ENCODE results near the gene DEFB129. TPM values are rescaled to one million over a fixed set of nuclear protein-coding genes. Genes with fewer than 3 reads are reported as not detected.

Gene DEFB129, protein sequence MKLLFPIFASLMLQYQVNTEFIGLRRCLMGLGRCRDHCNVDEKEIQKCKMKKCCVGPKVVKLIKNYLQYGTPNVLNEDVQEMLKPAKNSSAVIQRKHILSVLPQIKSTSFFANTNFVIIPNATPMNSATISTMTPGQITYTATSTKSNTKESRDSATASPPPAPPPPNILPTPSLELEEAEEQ
- not detected in 2 replicates for total RNA-seq

DNA sequence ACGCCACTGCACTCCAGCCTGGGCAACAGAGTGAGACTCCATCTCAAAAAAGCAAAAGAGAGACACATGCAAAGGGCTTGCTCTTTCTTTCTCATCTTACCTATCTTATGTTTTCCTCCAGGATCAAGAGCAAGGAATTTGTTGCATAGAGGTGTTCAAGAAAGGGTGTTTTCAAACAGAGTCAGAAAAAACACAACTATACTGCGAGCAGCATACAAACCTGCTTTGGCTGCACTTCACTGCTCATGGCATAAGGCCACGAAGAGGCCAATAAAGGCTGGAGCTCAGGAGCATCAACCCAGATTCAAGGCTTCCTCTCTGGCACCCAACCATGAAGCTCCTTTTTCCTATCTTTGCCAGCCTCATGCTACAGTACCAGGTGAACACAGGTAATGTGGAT lies at the start of gene DEFB129:
Gene DEFB129 (plus strand): TSS at position 301 of the 400 bp plus-strand sequence. CDS start 31 bp downstream, at position 332.

DNA sequence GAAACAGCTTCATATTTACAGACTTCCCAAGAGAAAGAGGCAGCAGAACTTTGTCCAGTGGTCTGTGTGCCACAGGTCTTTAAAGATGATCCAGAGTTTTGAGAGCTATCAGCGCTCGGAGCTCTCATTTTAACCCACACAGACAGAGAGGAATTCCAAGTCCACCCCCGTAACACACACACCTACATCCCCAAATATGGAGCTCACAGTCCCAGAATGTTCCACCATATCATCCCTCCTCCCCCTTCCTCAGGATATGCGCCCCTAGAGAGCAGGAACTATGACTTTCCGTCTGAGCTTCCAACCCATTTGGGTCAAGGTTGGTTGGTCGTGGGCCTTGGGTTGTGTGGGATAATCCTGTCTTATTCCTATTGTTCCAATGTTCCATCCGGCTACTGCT lies 37.4 kb upstream of the DEFB129 start, which contains the start of gene DEFB128:
Gene DEFB128 (minus strand): TSS at position 101 of the 400 bp plus-strand sequence. CDS start 88 bp downstream, at position 13.

DNA sequence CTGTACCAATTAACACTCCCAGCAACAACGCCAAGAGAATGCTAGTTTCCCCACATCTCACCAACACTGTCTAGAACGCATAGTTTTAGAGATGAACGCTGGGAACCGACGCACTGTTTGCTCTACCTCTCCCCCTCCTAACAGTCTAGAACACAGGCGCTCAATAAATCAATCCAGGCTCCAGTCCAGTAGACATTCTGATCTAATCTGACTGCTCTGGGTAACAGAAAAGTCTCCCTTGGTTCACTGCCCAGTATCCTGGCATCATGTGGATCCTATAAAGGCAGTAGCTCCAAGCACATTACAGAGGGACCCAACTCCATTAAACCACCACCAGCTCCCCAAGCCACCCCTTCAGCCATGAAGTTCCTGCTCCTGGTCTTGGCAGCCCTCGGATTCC lies 30.4 kb downstream of the DEFB129 start, which contains the start of gene DEFB132:
Gene DEFB132 (plus strand): TSS at position 306 of the 400 bp plus-strand sequence. CDS start 55 bp downstream, at position 361.

Other genes starting within 250 kb of the DEFB129 start
- gene DEFB125, start 139.6 kb upstream of the DEFB129 start, total RNA-seq = not detected in 2 replicates
- gene DEFB126, start 84.7 kb upstream of the DEFB129 start, total RNA-seq = not detected in 2 replicates
- gene DEFB127, start 69.8 kb upstream of the DEFB129 start, total RNA-seq = not detected in 2 replicates
- gene DEFB128, start 37.5 kb upstream of the DEFB129 start, total RNA-seq = not detected in 2 replicates
- not detected in 2 replicates for gene DEFB132, start 30.5 kb downstream of the DEFB129 start, total RNA-seq
- gene C20orf96, start 63.5 kb downstream of the DEFB129 start, total RNA-seq = 2.7 and 12.9 TPM in 2 replicates
- gene ZCCHC3, start 70.3 kb downstream of the DEFB129 start, total RNA-seq = 17.6 and 27.9 TPM in 2 replicates
- 11.4 and 12.9 TPM in 2 replicates for gene SOX12, start 98.3 kb downstream of the DEFB129 start, total RNA-seq
- 66.2 and 69.4 TPM in 2 replicates for gene NRSN2, start 119.9 kb downstream of the DEFB129 start, total RNA-seq
- 34.2 and 202 TPM in 2 replicates for gene TRIB3, start 153.5 kb downstream of the DEFB129 start, total RNA-seq
- gene RBCK1, start 181.0 kb downstream of the DEFB129 start, total RNA-seq = 115 and 128 TPM in 2 replicates
- gene TBC1D20, start 235.3 kb downstream of the DEFB129 start, total RNA-seq = 27.2 and 32.7 TPM in 2 replicates